ENCODE measurements around the gene SMIM29. TPM values are rescaled to one million over a fixed set of nuclear protein-coding genes. Genes with fewer than 3 reads are reported as not detected.
"Not testable (repeated sequence)": the region's sequence is repeated elsewhere in the genome, so short reads cannot be mapped to it uniquely, and the experiment has no call there.

SMIM29 gene
- total RNA-seq, 1 donor from 2014 or later = 23.2 TPM

DNA sequence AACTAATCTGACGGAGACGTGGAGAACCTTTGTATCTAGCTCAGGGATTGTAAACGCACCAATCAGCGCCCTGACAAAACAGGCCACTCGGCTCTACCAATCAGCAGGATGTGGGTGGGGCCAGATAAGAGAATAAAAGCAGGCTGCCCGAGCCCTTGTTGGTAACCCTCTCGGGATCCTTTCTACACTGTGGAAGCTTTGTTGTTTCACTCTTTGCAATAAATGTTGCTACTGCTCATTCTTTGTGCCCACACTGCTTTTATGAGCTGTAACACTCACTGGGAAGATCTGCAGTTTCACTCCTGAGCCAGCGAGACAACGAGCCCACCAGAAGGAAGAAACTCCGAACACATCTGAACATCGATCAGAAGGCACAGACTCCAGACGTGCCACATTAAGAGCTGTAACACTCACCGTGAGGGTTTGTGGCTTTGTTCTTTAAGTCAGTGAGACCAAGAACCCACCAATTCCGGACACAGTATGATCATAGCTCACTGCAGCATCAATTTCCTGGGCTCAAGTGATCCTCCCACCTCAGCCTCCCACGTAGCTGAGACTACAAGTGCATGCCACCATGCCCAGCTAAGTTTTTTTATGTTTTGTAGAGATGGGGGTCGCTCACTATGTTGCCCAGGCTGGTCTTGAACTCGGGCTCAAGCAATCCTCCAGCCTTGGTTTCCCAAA, 21.0 kb upstream of the SMIM29 start:
- not testable (repeated sequence) for DNase-seq (ENCODE audit: low spot score in 2 of 2); FAIRE-seq

GRCh38 chr6:34269132-34269531, 20.3 kb upstream of the SMIM29 start:
- FAIRE-seq = not testable (repeated sequence)

DNA sequence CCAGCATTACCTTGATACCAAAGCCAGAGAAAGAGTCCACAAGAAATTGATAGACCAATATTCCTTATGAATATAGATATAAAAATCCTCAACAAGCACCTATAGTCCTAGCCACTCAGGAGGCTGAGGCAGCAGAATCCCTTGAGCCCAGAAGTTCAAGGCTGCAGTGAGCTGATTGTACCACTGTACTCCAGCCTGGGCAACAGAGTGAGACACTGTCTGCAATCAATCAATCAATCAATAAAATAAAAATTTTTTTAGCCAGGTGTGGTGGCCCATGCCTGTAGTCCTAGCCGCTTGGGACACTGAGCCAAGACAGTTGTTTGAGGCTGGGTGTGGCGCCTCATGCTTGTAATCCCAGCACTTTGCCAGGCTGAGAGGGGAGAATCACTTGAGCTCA, 18.9 kb upstream of the SMIM29 start:
- FAIRE-seq = no peak
- DNase-seq (ENCODE audit: low spot score in 2 of 2) = no peak

More at GRCh38 chr6:34269132-34269531, 20.3 kb upstream of the SMIM29 start:
- DNase-seq (ENCODE audit: low spot score in 2 of 2) = not testable (repeated sequence)

DNA sequence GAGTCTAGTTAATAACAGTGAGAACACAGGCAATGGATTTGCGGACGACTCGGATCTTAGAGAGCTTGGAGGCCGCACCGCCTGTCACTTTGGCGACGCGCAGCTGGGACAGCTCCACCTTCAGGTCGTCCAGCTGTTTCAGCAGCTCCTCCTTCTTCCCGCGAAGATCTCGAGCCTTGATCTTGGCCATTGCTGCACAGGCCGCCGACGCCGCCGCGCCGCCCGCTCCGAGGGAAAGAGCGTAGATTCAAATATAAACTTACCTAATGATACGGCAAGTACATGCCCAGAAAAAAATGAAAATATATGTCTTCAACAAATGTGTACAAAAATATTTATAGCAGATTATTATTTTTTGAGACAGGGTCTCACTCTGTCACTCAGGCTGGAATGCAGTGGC, 14.7 kb upstream of the SMIM29 start:
- FAIRE-seq; DNase-seq (ENCODE audit: low spot score in 2 of 2): not testable (repeated sequence)

- DNase-seq (ENCODE audit: low spot score in 2 of 2) = no peak
- no peak for FAIRE-seq
Observed at GRCh38 chr6:34260576-34261267, 11.9 kb upstream of the SMIM29 start.

DNA sequence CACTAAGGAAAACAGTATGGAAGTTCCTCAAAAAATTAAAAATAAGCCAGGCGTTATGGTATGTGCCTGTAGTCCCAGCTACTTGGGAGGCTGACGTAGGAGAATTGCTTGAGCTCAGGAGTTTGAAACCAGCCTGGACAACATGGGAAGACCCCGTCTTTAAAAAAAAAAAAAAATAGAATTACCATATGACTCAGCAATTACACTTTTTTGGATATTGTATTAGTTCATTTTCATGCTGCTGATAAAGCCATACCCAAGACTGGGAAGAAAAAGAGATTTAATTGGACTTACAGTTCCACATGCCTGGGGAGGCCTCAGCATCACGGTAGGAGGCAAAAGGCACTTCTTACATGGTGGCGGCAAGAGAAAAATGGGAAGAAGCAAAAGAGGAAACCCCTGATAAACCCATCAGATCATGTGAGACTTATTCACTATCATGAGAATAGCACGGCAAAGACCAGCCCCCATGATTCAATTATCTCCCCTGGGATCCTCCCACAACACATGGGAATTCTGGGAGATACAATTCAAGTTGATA, 10.8 kb upstream of the SMIM29 start:
- DNase-seq (ENCODE audit: low spot score in 2 of 2) = no peak
- no peak for FAIRE-seq

- not testable (repeated sequence) for DNase-seq (ENCODE audit: low spot score in 2 of 2); FAIRE-seq
Observed at GRCh38 chr6:34252395-34252794, 3.6 kb upstream of the SMIM29 start.

DNA sequence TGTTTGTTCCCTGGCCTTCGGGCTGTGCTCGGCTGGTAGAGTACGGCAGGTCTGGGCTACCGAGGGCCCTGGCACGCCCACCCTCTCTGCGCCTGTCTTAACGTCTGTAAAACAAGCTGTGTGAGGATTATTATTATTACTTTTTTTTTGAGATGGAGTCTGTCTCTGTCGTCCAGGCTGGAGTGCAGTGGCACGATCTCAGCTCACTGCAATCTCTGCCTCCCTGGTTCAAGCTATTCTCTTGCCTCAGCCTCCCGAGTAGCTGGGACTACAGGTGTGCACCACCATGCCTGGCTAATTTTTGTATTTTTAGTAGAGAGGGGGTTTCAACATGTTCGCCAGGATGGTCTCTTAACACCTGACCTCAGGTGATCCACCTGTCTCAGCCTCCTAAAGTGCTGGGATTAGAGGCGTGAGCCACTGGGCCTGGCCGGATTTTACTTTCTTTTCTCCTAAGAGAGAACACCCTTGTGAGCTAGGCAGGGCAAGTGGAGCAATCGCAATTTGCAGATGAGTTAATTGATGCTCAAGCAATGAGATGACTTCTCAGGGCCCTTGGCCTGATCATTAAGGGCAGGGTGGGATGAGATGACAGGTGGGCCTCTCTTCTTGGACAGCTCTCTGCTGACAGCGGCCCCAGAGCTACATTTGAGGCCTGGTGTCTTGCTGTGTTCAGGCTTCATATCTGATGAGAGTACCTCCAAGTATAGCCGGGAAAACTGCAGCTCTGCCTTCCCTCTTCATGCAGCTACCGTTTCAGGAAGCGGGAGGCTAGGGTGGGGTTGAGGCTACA, 859 bp upstream of the SMIM29 start:
- no peak for FAIRE-seq

DNA sequence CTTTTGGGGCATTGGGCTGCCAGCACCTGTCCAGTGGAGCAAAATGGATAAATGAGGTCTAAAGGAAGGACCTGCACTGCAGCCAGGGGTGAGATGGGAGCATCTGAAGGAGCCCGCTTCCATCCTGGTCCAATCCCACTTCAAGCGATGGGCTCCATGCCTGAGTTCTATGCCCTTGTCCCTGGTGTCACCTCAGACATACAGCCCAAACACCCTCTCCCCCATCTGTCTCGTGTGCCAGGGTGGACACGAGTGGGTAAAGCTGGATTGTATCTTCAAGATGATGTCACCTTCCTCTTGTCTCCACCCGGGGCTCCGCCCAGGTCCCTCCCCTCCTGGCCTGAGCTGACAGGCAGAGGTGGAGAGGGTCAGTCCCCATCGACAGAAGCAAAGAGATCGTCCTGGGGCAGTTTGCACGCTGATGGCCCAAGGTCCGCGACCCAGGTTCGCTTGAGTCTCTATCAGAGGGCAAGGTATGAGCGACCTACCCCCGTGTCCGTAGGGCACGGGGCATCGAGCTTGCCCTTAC, 544 bp downstream of the SMIM29 start:
- FAIRE-seq (no peak), DNase-seq (ENCODE audit: low spot score in 2 of 2) (peak in 1 of 2 donors; percentile 61)

More for the DNA sequence above, 859 bp upstream of the SMIM29 start:
- DNase-seq (ENCODE audit: low spot score in 2 of 2) = peak in 1 of 2 donors; percentile 1

DNA sequence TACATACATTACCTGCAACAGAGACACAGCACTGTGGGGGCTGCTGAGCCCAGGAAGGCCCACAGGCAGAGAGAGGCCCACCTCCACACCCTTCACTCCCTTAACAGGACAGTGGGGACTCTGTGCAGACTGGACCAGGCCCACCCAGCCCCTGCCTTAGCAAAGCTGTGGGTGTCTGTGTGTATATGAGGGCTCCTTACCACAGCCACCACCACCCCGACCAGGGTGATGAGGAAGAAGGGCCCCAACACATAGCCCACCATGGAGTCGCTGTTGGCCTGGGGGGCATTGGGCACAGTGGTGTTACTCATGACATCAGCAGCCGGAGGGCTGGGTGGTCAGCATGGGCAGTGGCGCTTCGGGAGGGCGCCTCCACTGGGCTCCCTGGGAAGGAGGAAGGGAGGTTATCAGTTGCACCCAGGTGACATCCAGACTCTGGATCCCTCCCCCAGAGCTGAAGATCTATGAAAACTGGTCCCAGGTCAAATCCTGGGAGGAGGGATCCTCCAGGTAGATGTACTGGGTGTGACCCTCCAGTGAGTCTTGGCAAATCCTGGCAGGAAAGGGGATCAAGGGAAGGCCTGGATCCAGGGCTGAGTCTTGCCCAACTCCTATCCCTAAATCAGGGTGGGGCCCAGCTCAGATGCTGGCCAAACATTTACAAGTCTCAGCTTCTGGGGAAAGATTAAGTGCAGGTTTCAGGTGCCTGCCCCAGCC, 1.2 kb downstream of the SMIM29 start:
- DNase-seq (ENCODE audit: low spot score in 2 of 2) = no peak
- FAIRE-seq = no peak

DNA sequence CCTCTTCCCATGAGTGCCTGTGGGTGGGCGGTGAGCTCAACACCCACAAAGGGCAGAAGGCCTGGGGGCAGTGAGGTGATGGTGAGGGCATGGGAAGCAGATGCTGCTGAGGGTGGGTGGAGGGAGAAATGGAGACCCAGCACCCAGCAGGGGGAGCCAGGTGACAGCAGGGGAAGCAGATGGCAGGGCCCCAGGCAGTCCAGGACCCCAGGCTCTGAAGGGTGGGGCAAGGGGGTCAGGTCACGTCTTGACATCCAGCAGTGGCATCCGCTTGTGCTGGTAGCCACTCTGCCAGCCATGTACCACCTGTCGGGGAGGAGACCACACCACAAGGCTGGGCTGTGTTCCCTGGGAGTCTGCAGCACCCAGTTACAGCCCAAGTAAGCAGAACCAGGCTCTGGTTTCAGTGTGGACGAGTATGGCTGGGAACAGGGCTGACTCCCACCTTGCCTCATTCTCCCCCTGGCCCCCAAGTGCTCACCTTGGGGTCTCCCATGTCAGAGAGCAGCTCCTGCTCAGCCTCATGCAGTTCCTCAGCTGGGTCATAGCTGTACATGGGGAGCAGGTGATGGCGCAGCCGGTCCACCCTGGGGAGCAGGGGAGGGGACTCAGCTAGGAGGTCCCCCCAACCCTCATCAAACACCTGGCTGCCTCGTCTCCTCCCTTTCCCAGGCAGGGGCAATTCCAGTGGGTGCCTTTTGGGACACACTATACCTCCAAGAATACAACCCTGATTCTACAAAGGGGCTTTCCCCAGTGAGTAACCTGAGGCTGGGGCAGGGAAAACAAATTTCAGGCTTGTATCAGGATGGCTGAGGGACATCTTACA, 2.0 kb downstream of the SMIM29 start:
- DNase-seq (ENCODE audit: low spot score in 2 of 2) (peak in 1 of 2 donors; percentile 16), FAIRE-seq (no peak)

DNA sequence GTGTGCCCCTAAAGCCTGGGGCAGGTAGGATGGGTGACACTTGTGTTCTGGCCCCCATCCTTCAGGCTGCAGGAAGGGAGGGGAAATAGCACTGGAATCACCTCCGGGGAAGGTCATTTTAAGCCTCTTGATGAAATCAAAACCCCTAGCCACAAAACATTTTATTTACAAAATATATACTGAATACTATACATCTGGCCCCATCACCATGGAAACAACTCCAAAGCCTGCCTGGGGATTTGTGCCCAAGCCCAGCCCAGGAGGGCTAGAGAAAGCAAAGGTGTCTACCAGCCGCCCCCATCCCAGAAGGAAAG, 2.6 kb downstream of the SMIM29 start:
- DNase-seq (ENCODE audit: low spot score in 2 of 2) (no peak), FAIRE-seq (no peak)

DNA sequence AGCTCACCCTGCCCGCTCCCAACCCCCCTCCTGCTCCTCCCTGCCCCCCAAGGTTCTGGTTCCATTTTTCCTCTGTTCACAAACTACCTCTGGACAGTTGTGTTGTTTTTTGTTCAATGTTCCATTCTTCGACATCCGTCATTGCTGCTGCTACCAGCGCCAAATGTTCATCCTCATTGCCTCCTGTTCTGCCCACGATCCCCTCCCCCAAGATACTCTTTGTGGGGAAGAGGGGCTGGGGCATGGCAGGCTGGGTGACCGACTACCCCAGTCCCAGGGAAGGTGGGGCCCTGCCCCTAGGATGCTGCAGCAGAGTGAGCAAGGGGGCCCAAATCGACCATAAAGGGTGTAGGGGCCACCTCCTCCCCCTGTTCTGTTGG, 3.1 kb downstream of the SMIM29 start:
- not testable (repeated sequence) for DNase-seq (ENCODE audit: low spot score in 2 of 2); FAIRE-seq

- FAIRE-seq; DNase-seq (ENCODE audit: low spot score in 2 of 2): not testable (repeated sequence)
Observed at GRCh38 chr6:34245032-34245760, 3.6 kb downstream of the SMIM29 start.

DNA sequence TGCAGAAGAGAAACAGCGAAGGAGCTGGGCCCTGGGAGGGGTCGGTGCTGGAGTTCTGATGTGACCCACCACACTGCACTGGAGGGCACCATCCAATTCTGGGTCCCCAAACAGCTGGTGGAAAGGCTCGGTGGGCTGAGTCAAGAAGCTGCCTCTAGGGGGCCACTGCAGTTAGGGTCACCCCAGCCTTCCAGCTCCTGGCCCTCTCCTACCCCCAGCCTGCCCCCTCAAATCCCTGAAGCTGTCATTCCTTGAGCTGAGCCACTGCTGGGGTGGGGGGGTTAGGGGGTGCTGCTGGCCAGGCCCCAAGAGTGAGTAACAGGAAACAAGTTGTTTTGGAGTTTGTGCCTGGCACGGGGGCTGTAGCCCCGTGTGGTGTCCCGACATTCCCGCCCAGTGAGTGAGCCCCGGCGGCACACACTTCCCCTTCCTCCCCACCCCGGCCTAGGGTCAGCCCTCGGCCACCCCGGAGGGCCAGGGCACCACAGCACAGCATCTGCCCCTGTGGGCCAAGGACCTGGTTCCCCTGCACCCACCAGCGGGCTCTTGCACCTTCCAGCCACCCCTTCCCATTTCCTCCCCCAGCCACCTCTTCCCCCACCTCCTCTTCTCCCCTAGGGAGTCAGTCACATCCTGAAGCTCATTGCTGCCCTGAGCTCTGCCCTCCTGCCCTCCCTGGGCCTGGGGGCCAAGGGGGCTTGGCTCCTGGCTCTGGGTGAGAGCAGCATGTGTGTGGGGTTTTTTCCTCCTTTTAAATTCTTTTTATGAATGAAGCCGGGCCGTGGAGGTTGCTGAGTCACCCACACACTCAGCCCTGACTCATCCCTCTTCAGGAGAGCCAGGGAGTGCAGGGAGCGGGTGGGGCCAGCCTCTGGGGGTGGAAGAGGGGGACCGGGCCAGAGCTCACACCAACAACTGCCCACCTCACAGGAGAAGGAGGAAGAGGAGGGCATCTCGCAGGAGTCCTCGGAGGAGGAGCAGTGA, 4.6 kb downstream of the SMIM29 start:
- FAIRE-seq (no peak), DNase-seq (ENCODE audit: low spot score in 2 of 2) (peak in 1 of 2 donors; percentile 84)

GRCh38 chr6:34243131-34243771, 5.6 kb downstream of the SMIM29 start:
- no peak for FAIRE-seq

More at GRCh38 chr6:34243131-34243771, 5.6 kb downstream of the SMIM29 start:
- no peak for DNase-seq (ENCODE audit: low spot score in 2 of 2)

All from frontal cortex (tissue), 4 donors.